Measurements from ENCODE around the gene PADI1.
"Not testable (repeated sequence)": the region's sequence is repeated elsewhere in the genome, so short reads cannot be mapped to it uniquely, and the experiment has no call there.

- TF ChIP-seq POLR2A, CTCF (IDR thresholded peaks at IDR 0.05): not testable (repeated sequence)
Measured at GRCh38 chr1:17241011-17241779, 36.3 kb downstream of the PADI1 start.
